Activated naive CD8-positive, alpha-beta T cell treated with anti-CD3 and anti-CD28 coated beads, Interleukin-2, amount 50 U/mL, for 16 hours (primary cell): Measurements from ENCODE around the gene CRYBG1.
"Not testable (repeated sequence)": the region's sequence is repeated elsewhere in the genome, so short reads cannot be mapped to it uniquely, and the experiment has no call there.

ENCODE experiments used
- DNase-seq: peaks from one replicate; pipeline ENCODE4 v3.0.0-alpha.2; 2020; ENCODE audit warnings: low read depth, low spot score

CRYBG1 gene

DNA sequence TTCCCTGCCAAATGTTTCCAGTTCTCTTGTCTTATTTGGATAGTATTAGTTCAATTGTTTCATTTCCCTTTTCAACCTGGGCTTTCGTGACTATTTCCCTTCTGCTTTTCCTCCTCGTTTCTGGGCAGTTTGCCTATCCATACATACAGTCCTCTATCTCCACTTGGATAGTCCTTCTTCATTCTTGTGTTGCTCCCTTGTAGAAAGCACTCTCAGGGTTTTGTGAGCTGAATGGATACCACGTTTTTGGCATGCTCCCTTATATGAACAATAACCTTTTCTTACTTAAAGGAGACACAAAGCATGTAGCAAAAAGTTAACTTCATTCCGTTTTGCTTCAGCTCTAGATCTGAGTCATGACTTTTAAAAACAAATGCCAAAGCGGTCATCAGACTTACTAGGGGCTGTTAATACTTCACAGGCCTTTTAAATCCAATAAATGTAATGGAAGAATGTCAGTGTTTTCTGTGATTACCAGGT is 16.6 kb downstream of the CRYBG1 start:
- DNase-seq: no peak

GRCh38 chr6:106379951-106380350 is 19.4 kb downstream of the CRYBG1 start:
- DNase-seq: no peak

DNA sequence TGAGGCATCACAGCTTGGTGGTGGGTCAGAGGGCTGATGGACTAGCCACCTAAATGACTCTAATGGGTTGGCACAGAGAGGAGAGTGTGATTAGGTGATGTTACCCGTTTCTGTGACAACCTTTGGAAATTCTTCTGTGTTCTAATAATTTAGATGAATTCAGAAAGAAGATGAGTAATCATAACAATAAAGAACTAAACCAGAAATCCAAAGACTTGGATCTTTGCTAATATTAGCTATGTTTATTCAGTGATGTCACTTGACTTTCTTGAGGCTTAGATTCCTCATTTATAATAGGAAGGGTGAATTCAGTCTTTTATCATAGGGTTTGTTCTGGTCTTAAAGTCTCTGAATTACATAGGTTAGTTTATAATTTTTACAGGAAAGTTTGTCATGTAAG is 19.9 kb downstream of the CRYBG1 start:
- no peak for DNase-seq

DNA sequence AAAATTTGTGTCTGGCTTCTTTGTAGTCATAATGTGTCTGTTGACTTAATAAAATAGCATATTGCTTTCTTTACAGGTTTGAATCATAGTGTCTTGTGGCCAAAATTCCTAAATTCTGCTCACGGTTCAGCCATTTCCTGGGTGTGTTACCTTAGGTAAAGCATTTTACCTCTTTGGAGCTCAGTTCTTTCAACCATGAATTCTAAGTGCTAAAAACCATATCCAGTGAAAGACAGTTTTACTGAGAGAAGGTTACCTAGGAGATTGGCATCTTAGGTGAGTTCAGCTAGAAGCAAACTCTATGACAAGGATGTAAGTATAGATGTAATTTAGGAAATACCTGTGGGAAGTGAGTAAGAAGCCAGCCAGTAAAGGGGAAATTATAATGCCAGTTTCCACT is 20.7 kb downstream of the CRYBG1 start:
- DNase-seq: no peak

- DNase-seq: no peak
Observed at GRCh38 chr6:106381881-106382280, 21.4 kb downstream of the CRYBG1 start.

DNA sequence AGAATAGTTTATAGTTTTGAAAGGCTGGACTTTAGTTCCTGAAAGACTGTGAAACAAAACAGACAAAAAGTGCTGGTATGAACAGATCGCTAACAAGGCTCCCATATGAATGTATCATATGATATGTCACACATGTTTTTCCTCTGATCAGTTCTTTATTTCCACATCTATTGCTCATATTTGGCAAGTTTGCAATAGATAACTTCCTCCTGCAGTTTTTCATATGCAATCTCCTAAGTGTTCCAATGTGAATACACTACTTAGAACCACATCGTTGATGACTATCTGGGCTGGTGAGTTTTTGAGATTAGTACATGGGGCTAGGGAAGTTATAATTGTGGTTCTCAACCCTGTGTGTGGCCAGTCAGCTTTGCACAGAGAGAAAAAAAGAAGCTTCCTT is 23.1 kb downstream of the CRYBG1 start:
- no peak for DNase-seq

GRCh38 chr6:106385530-106385929 is 25.0 kb downstream of the CRYBG1 start:
- no peak for DNase-seq

- DNase-seq: no peak
Observed at GRCh38 chr6:106387875-106388274, 27.4 kb downstream of the CRYBG1 start.

GRCh38 chr6:106390088-106390487 is 29.6 kb downstream of the CRYBG1 start:
- DNase-seq: no peak

GRCh38 chr6:106396426-106397220 is 36.1 kb downstream of the CRYBG1 start:
- no peak for DNase-seq

DNA sequence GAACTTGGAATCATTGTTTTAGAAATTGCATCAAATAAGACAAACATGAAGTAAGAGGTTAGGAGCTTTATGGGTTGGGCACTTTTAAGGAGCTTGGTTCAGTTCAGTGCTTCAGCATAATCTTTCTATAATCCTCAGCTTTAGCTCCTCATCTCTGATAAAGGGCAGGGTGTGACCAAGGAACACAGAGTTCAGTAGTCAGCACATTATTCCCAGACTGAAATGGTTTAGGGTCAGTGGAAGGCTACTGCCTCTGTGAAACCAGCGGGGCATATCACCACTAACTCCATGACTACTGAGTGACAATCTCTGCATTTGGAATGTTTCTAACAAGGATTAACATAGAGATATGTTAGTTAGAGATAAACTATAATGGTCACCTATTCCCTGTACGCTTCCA is 36.9 kb downstream of the CRYBG1 start:
- no peak for DNase-seq

DNA sequence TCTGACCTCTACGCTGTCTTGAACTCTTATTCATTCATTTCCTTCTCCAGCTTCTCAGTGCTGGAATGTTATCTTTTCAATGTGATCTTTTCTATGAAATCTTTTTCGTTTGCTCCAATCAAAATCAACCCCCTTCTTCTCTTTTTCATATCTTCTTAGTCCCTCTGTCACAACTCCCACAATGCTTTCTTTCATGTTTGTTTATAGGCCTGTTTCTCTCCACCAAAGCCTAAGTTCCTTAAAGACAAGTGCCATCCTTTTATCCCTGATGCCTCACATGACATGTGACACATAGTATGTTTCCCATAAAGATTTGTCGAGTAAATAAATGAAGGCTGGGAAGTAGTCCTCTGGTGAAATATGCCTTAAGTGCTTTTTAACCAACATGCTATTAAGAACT is 38.1 kb downstream of the CRYBG1 start:
- DNase-seq: no peak

DNA sequence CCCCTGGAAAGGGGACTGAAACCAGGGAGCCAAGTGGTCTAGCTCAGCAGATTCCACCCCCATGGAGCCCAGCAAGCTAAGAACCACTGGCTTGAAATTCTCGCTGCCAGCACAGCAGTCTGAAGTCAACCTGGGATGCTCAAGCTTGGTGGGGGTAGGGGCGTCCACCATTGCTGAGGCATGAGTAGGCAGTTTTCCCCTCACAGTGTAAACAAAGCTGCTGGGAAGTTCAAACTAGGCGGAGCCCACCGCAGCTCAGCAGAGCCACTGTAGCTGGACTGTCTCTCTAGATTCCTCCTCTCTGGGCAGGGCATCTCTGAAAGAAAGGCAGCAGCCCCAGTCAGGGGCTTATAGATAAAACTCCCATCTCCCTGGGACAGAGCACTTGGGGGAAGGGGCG is 44.5 kb downstream of the CRYBG1 start:
- not testable (repeated sequence) for DNase-seq

- DNase-seq: no peak
Observed at GRCh38 chr6:106411056-106411455, 50.5 kb downstream of the CRYBG1 start.

DNA sequence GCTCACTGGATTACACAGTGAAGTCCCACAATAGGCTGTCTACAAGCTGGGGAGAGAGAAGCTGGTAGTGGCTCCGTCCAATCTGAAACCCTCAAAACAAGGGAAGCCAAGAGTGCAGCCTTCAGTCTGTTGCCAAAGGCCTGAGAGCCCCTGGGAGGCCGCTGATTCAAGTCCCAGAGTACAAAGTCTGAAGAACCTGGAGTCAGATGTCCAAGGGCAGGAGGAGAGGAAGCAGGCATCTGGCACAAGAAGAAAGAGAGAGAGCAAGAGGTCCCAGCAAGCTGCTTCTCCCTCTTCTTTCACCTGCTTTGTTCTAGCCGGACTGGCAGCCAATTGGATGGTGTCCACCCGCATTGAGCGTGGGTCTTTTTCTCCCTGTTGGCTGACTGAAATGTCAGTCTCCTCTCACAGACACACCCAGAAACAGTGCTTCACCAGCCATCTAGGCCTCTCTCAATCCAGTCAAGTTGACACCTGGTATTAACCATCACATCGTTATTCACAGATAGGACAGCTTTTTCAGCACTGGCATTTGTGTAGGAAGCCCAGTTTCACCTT is 51.2 kb downstream of the CRYBG1 start:
- DNase-seq: no peak

- no peak for DNase-seq
Observed at GRCh38 chr6:106413016-106413415, 52.5 kb downstream of the CRYBG1 start.

- DNase-seq: no peak
Observed at GRCh38 chr6:106413722-106414121, 53.2 kb downstream of the CRYBG1 start.

- no peak for DNase-seq
Observed at GRCh38 chr6:106415921-106416320, 55.4 kb downstream of the CRYBG1 start.

DNA sequence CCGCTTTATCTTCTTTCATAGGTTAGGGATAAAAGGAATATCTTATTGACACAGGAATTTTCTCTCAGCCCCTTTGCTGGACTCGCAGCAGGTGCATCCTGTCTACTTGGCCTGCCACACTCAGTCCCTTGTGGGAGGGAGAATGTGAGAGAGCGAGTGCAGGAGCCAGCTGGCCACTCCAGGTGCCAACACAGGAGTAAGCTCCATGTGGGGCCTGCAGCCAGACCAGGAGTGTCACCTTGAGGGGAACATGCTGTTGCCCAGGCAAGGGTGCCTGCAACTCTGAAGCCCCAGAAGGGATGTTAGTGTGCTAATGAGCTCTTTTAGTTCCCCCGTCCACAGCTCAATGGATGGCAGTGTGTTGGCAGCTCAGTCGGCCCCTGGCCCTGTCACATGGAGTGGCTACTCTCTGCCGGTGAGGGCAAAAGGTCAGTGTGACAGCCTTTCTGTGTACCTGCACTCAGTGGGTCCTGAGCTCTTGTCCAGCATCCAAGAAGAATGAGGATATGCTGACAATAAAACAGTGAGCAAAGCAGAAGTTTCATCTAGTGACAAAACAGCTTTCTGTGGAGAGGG is 57.1 kb downstream of the CRYBG1 start:
- no peak for DNase-seq

DNA sequence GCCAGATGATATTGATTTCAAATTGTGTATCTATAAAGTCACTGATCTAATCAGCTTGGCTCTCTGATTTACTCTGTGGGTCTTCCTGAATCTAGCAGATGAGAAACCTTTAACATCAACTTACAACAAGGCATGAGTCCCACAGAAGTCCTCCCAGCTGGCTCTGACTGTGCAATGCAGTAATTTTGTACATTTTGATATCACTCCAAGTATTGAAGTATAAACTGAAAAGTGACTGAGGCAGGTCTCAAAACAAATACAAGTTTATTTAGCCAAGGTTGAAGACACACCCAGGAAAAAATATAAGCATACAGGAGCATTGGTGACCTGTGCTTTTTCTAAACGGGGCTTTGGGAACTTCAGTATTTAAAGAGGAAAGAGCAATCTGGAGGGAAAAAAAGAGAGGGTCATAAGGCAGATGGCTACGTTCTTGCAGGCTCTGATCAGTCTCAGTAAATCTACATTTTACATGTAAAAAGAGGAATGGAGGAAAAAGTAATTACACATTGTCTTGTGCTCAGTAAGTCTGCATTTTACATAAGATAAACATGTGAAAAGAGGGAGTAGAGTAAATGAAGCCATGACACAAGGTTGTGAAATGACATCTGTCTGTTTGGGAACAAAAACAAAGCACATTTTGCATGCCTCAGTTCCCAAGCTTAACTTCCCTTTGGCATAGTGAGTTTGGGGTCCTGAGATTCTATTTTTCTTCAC is 59.5 kb downstream of the CRYBG1 start:
- DNase-seq: no peak

DNA sequence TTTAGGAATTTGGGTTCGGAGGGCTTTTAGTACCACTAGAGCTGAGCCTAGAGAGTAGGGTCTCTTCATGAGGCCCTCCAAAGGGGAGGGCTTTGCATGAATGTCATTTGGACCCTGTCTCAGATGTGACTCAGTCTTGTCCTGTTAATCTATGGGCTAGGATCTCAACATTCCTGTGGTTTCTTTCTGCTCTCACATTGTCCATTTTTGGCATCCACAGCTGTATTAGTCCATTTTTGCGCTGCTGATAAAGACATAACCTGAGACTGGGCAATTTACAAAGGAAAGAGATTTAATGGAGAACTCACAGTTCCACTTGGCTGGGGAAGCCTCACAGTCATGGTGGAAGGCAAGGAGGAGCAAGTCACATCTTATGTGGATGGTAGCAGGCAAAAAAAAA is 61.0 kb downstream of the CRYBG1 start:
- no peak for DNase-seq

- DNase-seq: no peak
Observed at GRCh38 chr6:106422534-106422933, 62.0 kb downstream of the CRYBG1 start.
